GM21825 (cell line): ENCODE results near the gene FCHSD2.

Experiments
- ATAC-seq: cut with Tn5 transposase; IDR thresholded peaks from one replicate; pipeline ENCODE4 v1.9.1; 2021; ENCODE audit warnings: mild to moderate bottlenecking, moderate library complexity; ENCODE audit not compliant: unreplicated experiment

FCHSD2 gene

DNA sequence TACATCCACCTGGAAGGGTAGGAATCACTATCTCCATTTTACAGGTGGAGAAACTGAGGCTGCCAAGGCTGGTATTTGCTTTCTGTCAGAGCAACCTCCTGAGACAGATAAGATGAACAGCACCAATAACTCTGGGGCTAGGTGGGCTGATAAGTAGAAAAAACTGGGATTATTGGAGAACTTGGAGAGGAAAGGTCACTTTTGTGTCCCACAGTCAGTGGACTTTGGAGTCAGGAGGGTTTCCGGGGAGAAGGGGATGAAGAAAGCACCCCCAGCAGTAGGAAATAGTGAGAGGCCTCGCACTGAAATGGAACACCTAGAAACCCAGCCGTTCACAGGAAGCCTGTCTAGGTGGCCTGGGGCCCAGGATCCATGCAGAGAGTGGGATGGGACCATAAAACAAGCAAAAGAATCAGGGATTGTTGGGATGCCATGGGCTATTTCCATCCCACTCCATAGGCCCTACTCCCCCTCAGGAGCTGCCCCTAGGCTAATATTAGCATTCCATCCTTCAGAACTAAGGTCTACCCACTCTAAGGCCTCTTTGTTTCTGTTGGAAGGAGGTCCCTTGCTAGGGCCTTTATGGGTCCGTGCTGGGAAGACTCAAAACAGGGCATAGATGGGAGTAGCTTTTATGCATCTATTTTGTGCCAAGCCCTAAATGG lies 31.0 kb upstream of the FCHSD2 start:
- ATAC-seq = no peak

DNA sequence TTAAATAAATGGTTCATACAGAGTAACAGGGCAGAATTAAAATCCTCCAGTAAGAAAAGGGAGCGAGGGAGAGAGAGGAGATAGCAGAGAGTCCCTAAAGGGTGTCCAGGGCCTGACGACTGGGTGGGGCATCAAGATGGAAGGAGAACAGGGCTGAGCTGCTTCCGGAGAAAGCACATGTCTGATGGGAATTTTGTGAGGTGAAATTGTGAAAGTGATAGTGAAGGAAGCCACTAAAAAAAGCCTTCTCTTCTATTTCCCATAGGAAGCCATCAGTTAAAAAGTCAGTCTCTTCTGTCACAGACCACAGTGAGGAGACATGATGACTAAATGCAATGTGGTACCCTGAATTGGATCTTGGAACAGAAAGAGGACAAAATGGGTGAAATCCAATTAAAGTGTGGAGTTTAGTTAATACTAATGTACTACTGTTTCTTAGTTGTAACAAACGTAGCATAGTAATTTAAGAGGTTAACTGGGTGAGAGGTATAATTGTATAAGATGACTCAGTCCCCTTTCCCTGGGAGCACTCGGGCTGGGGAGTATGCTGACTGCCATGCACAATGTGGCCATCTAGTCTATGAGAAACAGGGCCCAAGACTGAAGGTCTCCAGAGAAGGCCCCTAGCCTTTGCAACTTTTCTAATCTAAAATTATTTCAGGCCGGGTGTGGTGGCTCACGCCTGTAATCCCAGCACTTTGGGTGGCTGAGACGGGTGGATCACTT lies 29.5 kb upstream of the FCHSD2 start:
- ATAC-seq = no peak

DNA sequence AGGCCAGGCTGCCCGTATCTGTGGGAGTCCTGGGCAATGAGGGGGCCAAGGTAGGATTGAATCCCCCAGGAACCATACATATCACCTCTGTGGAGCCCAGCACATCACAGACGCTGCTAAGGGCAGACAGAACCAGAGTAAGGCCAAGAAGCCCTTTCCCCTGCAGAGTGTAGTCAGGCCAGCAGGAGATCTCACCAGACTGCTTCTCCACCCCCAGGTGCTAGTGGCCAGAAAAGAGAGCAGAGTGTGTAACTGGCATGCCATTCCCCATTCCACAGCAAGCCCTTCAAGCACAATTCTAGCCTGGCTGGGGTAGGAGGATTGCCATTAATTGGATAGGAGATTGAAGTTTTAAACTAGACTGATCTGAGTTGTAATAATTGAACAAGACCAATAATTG lies 28.0 kb upstream of the FCHSD2 start:
- ATAC-seq = no peak

DNA sequence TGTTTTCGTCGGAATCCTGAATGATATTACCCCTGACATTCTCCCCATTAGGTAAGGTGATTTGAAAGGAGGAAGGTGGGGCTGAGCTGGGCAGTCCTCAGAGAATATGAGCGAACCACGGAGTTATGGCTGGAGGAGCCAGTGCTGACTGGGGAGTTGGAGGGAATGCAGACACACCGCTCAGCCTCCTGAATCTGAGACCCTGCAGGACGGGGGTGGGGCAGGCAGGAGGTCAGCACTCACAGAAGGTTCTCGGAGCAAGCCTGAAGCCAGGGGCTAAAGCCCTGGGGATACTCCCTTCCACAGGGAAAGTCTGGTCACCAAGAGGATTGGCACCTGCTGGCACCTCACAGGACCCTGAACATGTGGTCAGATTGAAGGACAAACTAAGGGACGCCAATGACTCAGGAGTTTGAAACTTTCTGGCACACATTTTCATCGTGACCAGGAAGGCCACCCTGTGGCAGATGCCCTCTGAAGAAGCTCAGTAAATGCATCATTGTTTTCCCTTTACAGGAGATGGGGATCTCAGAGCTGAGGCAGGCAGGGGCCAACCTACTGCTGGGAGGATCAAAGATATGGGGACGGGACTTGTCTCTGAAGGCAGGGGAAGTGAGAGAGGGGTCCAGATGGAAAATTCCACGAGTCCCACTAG lies 26.9 kb upstream of the FCHSD2 start:
- no peak for ATAC-seq

DNA sequence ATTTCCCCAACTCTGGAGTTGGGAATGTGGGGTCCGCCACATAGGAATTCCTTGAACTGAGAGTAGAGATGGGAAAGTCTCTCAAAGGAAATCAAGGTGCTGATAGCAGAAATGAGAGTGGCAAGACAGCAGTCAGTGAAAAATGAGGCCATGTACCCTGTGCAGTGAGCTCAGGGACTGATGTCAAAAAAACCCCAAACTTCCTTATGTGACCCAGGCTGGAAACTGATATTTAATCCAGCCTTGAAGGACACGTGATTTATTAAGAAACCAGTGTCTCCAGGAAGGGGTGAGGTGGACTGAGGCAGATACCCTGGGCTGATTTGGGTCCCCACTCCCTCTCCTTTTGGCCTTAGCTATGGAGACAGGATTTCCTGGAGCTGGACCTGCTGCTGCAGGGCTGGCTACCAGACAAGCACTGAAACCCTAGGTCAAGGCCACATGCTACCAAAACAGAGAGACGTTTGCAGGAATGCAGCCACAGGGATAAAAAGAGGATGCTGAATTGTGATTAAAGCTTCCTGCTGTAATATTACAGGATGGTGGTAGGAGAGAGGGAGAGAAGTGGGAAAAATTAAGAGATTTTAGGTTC lies 25.3 kb upstream of the FCHSD2 start:
- no peak for ATAC-seq

DNA sequence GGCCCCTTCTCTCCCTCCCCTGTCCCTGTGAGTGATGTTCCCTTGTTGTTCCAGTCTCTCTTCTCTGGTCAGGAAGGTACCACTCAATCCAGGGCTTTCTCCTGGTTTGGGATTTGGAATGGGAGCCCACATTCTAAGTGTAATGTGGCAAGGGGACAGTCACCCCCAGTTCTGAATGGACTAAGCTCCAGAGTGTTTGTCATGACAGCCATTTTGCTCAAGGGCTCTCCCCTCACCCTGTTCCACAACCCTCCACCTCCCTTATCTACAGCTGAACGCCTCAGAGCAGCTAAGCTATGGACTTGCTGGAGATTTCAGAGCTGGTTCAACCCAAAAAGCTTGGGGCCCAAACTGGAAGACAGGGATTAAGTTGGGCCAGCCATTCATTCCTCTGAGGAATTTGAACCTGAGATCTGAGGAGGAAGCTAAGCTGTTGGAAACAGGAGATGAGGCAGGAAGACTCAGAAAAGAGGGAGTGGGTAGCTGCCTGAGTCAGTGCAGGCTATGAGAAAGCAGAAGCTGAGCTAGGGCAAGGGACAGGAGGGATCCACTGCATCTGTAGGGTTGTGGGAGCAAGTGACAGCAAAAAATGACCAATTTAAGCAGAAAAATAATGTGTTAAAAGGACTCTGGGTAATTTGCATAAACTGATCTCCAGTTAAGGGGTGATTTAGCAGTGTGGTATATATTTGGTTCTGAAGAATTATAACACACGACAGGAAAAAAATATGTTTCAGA lies 22.9 kb upstream of the FCHSD2 start:
- no peak for ATAC-seq

DNA sequence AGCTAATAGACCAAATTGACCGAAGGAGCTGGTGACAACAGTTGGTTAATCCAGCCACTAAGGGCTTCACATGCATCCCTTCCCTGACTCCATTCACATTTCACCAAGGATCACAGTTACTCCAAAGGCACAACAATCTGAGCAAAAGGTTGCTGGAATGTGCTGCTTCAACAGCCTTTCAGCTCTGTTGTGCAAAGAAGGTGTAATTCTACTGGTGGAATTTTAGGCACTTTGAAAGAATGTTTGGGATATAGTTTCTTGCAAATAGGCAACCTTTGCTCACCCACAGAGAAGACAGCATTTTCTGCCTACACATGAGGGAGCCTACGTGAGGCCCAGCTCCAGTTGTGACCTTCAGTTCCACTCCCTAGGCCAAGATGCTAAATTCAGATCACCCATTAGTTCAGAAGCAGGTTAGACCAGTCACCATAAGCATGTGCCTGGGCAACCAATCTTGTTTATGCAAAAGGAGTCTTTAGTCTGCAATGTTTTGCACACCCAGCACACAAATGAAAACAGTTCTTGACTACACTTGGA lies 21.6 kb upstream of the FCHSD2 start:
- ATAC-seq = no peak

DNA sequence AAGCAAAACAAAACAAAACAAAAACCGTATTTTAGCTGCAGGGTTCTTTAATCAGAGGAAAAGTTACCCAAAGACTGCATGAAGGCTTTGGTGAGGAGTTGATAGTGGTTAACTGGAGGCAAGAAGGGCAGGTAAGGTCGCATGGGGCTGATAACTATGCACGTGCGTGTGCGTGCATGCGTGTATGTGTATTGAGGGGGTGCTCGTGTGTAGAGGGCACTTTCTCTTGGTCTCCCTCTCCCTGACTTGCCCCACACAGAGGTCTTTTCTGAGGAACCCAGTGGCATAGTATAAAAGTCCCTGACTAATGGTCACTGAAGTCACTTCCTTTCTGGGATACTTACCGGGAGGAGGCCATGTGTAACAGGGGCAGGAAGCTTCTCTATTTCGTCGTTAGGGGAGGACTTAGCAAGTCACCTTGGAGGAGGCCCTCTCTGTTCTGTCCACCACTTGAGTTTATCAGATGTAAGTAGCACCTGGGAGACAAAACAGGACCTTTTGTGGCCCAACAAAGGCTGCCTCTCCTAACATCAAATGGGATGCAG lies 20.1 kb upstream of the FCHSD2 start:
- ATAC-seq = no peak

DNA sequence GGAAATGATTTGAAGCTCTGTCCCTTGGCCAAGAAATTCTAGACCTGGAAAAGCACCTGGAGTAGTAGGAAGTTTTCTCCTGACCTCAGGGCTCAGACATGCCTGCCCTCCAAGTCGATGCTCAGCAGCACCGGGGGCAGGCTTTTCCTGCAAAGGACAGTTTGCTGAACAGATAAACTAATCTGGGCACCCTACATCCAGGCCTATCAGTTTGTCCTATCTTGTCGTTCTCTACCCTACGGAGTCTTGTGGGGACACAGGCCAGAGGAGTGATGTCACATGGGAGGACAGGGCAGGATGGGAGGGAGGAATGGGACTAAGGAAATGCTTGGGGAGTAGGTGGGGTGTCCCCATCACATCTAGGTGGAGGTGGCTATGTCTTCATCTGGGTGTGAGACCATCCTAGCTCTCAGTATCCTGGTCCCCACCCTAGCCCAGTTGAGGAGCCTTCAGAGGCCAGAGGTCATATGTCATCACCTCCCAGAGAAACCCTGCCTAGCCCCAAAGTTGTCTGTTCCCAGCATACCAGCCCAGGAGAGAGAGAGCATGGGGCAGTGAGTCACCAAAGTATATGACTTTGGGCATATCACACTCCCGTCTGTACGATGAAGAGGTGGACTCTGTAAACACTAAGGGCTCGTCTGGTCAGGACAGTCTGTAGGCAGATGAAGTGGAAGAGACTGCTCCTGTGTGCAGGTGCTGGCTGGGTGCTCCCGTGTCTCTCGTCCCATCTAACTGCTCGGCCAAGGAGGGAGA lies 18.1 kb upstream of the FCHSD2 start:
- no peak for ATAC-seq

DNA sequence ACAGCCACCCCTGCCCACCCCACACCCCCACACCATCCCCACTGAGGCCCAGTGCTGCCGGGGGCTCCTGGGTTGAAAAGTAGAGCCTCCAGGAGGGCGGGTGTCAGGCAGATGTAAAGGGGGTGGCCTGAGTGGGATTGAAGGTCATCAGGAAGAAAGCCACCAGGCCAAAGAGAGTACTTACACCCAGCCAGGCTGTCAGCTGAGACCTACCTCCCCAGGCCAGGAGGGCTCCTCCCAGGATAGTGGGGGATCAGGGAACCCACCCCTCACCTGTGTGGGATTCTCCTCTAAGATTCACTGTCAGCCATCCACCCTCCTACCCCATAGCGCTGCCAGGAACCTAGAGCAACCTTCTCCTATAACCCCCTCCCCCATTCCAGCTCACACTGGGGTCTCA lies 17.2 kb upstream of the FCHSD2 start:
- ATAC-seq = no peak

DNA sequence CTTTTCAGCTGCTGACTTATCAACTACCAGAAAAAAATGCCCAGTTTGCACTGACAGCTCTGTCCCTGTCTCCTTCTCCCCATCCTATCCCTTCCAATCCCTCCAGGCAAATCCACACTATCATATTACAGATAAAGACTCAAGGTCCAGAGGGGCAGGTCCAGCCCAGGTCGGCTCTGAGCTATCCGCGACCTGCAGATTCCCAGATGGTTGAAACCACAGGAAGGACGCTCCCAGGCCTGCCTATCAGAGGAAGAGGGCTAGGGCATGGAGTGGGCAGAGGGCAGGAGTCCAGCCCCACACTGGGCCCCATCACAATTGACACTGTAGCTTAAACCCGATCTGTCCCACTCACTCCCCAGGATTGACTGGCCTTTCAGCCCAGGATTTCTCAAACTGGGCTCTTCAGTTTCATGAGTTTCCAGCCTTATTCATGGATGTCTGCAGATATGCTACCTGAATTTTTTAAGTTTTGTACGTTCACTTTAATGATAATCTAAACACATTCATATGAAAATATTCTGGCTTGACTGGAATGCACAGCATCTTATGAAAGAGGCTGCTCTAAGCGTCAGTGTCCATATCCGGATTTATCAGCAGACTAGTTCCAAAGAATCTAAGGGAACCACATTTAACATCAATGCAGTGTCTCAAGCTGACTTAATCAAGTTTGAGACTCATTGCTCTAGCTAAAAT lies 16.4 kb upstream of the FCHSD2 start:
- no peak for ATAC-seq

DNA sequence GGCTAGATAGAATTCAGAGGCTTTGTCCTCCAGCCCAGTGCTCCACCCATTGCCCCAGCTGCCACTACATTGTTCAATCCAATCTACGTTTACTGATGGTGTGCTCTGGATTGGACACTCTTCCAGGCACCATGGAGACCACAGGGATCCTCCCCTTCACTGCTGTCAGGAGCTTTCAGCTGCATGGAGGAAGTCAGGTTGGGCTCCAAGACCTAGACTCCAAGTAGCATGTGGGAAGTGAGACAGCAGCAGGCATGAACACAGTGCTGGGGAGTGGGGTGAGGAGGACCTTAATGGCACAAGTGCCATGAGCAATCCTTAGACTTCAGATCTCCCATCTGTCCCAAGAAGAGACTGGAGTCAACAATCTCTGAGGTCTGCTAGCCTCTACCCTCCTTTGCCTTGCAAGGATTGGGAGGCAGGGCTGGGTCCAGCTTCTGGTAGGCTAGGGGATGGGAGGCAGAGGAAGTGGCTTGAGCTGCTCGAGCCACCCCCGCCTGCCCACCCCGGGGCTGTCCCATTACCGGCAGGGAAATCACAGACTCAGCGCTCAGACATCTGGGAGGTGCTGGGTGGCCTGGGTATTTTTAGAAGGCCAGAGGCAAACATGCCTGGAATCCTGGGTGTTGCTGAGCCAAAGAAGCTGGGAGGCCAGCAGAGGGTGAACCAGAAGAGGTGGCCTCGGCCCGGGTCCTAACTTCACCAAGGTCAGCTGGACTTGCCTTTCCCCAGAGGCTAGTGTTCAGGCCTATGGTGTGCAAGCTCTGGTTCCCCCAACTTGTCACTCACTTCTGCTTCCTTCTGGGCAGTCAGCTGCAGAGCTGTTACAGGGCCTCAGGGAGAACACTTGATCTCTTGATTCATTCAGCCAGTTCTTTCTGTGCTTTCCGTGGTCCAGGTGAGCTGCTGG lies 15.2 kb upstream of the FCHSD2 start:
- peak; percentile 39 for ATAC-seq

DNA sequence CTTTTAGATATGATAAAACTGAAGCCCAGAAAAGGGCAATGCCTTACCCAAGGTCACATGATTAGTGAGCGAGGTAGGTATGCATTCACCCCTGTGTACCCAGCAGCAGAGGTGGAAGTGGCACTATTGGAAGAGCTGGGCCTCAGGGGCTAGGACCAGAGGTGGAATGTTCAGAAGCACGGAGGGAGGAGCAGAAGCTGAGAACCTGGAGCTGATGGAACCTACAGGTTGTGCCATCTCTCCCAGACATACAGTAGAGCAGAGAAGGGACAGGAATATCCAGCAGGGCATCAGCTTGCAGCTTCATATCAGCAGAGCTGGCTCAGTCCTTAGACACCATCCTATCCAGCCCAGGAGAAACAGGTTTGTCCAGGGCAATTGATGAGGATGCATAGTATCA lies 14.6 kb upstream of the FCHSD2 start:
- no peak for ATAC-seq

DNA sequence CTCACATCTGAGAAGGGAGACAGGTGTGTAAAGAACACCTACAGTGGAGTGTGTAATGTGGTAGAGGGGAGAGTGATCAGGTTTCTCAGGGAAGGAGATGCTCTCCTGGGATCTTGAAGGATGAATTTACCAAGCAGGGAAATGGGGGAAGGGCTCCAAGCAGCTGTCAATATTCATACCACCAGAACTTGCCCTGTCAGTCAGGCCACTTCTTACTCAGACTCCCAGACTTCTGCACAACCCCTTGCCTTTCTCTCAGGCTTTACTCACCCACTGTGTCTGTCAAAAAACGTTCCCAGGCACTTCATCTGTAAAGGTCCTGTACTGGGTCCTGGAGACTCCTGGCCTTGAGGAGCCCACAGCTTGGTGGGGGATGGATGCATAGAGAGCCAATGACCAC lies 14.0 kb upstream of the FCHSD2 start:
- no peak for ATAC-seq

DNA sequence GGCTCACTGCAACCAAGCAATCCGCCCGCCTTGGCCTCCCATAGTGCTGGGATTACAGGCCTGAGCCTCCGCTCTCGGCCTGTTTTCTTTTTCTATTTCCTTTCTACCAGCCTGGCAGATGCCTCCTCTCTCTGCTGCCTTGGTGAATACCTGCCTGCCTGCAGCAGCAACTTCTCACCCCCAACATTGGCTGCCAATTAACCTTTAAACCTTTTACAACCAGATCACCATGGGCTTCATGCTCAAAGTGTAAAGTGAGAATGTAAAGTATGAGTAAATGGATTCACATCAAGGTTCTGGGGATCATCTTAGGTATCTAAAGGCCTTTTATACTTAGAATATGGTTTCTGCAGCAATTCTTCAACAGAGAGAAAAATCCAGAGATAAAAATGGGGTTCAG lies 13.0 kb upstream of the FCHSD2 start:
- ATAC-seq = no peak

DNA sequence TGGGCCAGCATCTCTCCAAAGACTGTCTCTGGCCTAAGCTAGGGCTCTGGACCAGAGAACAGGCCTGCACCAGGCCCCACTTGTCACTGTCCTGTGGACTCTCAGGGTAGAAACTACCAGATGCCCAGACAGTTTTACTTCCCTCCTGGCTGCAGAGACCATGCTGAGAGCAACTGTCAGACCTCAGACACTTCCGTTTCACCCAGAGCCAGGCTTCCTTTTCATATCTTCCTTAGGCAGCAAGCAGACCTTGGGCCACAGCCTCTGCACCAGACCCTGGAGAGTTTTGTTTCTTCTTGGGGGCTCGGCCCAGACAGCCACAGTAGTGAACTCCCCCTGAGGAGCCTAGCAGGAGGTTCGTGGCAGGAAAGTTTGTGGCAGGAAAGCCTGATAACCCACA lies 12.1 kb upstream of the FCHSD2 start:
- peak; percentile 52 for ATAC-seq

DNA sequence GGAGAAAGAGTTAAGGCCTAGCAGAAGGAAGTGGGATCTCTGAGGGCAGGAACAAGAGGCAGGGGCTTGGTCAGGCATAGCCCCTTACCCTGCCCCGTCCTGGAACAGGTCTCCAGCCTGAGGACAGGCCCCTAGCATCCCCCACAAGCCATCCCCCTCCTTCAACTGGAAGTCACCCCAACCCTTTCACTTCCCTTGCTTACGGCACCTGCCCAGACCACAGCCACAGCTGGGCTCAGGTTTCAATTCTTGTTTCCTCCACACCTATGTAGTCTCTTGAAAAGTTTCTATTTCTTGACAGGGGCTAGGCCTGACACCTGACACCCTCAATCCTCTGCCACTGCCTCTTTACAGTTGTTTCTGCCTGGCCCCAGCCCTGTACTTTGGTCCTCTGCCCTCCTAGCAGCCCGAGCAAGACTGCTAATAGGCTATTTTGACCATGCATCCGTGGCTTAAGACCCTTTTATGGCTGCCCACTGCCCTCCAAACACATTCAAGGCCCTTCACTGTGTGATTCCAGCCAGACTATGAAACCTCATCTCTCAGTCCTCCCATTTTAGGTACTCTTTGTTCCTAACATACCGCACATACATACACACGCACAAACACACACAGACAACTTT lies 10.9 kb upstream of the FCHSD2 start:
- ATAC-seq = peak; percentile 48
